Measurements from ENCODE around the gene ZBTB4.

GRCh38 chr17:7493941-7494340 is 14.5 kb upstream of the ZBTB4 start:
- TF ChIP-seq CTCF (IDR thresholded peaks at IDR 0.05; ENCODE audit: low read length) (no peak), EZH2 (IDR thresholded peaks at IDR 0.05; ENCODE audit: borderline replicate concordance, low read length) (no peak)
